HepG2 (cell line): Measurements from ENCODE around the gene GNMT. TPM values are rescaled to one million over a fixed set of nuclear protein-coding genes. Genes with fewer than 3 reads are reported as not detected.

Source experiments
- ARID5B ChIP-seq: IDR thresholded peaks from 2 replicates; pipeline ENCODE4 v1.4.0; 2020; ENCODE audit warnings: mild to moderate bottlenecking, missing genetic modification reagents
- HNF4A ChIP-seq: sonication (generic); formaldehyde crosslinking; IDR thresholded peaks from 2 replicates; pipeline ENCODE4 v1.4.0; 2020; ENCODE audit warnings: missing genetic modification reagents
- MXD3 ChIP-seq: IDR thresholded peaks from 2 replicates; pipeline ENCODE4 v1.6.1; 2016; ENCODE audit warnings: mild to moderate bottlenecking, missing biosample characterization, missing genetic modification reagents
- NR2F1 ChIP-seq, 2 experiments: fragments of 450-650 bp in 1 of 2; formaldehyde crosslinking in 1 of 2; IDR thresholded peaks; 2 replicates each; pipeline versions ENCODE4 v1.5.0 to v1.6.1; 2016 to 2020; ENCODE audit warnings: mild to moderate bottlenecking in 1 of 2, missing compliant biosample characterization in 1 of 2, missing genetic modification reagents in 1 of 2, moderate library complexity in 1 of 2
- NR2F2 ChIP-seq: IDR thresholded peaks from 2 replicates; pipeline ENCODE4 v1.6.1; 2012; ENCODE audit warnings: low read depth, inconsistent platforms, borderline replicate concordance
- STAT5B ChIP-seq: sonication (generic); formaldehyde crosslinking; IDR thresholded peaks from 2 replicates; pipeline ENCODE4 v1.4.0; 2020; ENCODE audit warnings: missing genetic modification reagents
- ZNF296 ChIP-seq: sonication (generic); formaldehyde crosslinking; conservative IDR thresholded peaks from 2 replicates; pipeline ENCODE4 v1.5.0; 2020; ENCODE audit warnings: mild to moderate bottlenecking, missing genetic modification reagents
- ZNF572 ChIP-seq: sonication (generic); formaldehyde crosslinking; IDR thresholded peaks from 2 replicates; pipeline ENCODE4 v1.5.1; 2020; ENCODE audit warnings: mild to moderate bottlenecking, missing genetic modification reagents
- ZNF713 ChIP-seq: sonication (generic); formaldehyde crosslinking; IDR thresholded peaks from 2 replicates; pipeline ENCODE4 v1.4.0; 2020; ENCODE audit warnings: mild to moderate bottlenecking, missing genetic modification reagents
- ZSCAN30 ChIP-seq: sonication (generic); formaldehyde crosslinking; IDR thresholded peaks from 2 replicates; pipeline ENCODE4 v1.5.0; 2020; ENCODE audit warnings: mild to moderate bottlenecking, missing genetic modification reagents
- polyA plus RNA-seq, 8 experiments: library from polyadenylated mRNA; depleted of rRNA in 3 of 8; stranded (reverse) in 7 of 8; unstranded in 1 of 8; fragments of >200 nt; fragmentation: Illumina TruSeq in 4 of 8; extraction: Trizol in 4 of 8; gene quantifications; 2 replicates each; pipeline versions ENCODE4 v1.2.1 to v1.2.3, GENCODE V29; 2011 to 2016; ENCODE audit warnings: low read depth in 4 of 8, missing spikeins in 1 of 8, mixed read lengths in 1 of 8; ENCODE audit not compliant: insufficient read depth in 1 of 8
- total RNA-seq, 5 experiments: library from RNA; depleted of rRNA; stranded (reverse); fragments of >200 nt; fragmentation: Illumina TruSeq; extraction: Trizol; gene quantifications; 2 replicates each; pipeline ENCODE4 v1.2.3, GENCODE V29; 2016; ENCODE audit warnings: low read depth in 1 of 5
- TF ChIP-seq, protein P1 (sequence below): sonication (generic); formaldehyde crosslinking; IDR thresholded peaks from 2 replicates; pipeline ENCODE4 v1.4.0; 2020; ENCODE audit warnings: low read depth, mild to moderate bottlenecking, missing genetic modification reagents
- TF ChIP-seq, protein P2 (sequence below): sonication (generic); formaldehyde crosslinking; IDR thresholded peaks from 2 replicates; pipeline ENCODE4 v1.8.1; 2023; ENCODE audit warnings: missing genetic modification reagents, inconsistent platforms, borderline replicate concordance
- TF ChIP-seq, protein P3 (sequence below): sonication (generic); formaldehyde crosslinking; IDR thresholded peaks from 2 replicates; pipeline ENCODE4 v1.8.1; 2023; ENCODE audit warnings: mild to moderate bottlenecking, missing genetic modification reagents
- TF ChIP-seq, protein P4 (sequence below): IDR thresholded peaks from 2 replicates; pipeline ENCODE4 v1.6.1; 2016; ENCODE audit warnings: low read depth
- TF ChIP-seq, protein P5 (sequence below): sonication (generic); formaldehyde crosslinking; conservative IDR thresholded peaks from 2 replicates; pipeline ENCODE4 v1.8.1; 2023; ENCODE audit warnings: missing genetic modification reagents

GNMT gene
- total and polyA plus RNA-seq, 2 of the 13 experiments (the other 11 are each of a cell fraction or from before 2014, with no cell fraction given), result 2.8 to 7.0 TPM

GRCh38 chr6:42960243-42961019 lies at the start of gene GNMT (continued):
- TF ChIP-seq, protein P1, sequence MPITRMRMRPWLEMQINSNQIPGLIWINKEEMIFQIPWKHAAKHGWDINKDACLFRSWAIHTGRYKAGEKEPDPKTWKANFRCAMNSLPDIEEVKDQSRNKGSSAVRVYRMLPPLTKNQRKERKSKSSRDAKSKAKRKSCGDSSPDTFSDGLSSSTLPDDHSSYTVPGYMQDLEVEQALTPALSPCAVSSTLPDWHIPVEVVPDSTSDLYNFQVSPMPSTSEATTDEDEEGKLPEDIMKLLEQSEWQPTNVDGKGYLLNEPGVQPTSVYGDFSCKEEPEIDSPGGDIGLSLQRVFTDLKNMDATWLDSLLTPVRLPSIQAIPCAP (CRISPR knock-in tag), result no peak
- TF ChIP-seq NR2F2, result no peak
- peak; percentile 60; the same call in 1 of the 2 replicates for TF ChIP-seq ARID5B
- no peak; the same call in 1 of the 2 replicates for TF ChIP-seq HNF4A
- TF ChIP-seq, protein P2, sequence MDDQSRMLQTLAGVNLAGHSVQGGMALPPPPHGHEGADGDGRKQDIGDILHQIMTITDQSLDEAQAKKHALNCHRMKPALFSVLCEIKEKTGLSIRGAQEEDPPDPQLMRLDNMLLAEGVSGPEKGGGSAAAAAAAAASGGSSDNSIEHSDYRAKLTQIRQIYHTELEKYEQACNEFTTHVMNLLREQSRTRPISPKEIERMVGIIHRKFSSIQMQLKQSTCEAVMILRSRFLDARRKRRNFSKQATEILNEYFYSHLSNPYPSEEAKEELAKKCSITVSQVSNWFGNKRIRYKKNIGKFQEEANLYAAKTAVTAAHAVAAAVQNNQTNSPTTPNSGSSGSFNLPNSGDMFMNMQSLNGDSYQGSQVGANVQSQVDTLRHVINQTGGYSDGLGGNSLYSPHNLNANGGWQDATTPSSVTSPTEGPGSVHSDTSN (CRISPR knock-in tag), result no peak
- TF ChIP-seq ZNF572 (CRISPR knock-in tag), result no peak
- TF ChIP-seq, protein P3, sequence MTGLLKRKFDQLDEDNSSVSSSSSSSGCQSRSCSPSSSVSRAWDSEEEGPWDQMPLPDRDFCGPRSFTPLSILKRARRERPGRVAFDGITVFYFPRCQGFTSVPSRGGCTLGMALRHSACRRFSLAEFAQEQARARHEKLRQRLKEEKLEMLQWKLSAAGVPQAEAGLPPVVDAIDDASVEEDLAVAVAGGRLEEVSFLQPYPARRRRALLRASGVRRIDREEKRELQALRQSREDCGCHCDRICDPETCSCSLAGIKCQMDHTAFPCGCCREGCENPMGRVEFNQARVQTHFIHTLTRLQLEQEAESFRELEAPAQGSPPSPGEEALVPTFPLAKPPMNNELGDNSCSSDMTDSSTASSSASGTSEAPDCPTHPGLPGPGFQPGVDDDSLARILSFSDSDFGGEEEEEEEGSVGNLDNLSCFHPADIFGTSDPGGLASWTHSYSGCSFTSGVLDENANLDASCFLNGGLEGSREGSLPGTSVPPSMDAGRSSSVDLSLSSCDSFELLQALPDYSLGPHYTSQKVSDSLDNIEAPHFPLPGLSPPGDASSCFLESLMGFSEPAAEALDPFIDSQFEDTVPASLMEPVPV, result peak; percentile 73; the same call in 1 of the 2 replicates
- TF ChIP-seq, protein P4, sequence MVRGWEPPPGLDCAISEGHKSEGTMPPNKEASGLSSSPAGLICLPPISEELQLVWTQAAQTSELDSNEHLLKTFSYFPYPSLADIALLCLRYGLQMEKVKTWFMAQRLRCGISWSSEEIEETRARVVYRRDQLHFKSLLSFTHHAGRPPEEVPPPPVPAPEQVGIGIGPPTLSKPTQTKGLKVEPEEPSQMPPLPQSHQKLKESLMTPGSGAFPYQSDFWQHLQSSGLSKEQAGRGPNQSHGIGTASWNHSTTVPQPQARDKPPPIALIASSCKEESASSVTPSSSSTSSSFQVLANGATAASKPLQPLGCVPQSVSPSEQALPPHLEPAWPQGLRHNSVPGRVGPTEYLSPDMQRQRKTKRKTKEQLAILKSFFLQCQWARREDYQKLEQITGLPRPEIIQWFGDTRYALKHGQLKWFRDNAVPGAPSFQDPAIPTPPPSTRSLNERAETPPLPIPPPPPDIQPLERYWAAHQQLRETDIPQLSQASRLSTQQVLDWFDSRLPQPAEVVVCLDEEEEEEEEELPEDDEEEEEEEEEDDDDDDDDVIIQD, result no peak
- peak; percentile 53; the same call in 1 of the 2 replicates for TF ChIP-seq MXD3 (CRISPR knock-in tag)
- no peak for TF ChIP-seq ZNF296 (CRISPR knock-in tag)
- 0 out of 2 replicates have a peak, but pooled peaks have one; percentile 63 for TF ChIP-seq ZNF713
- TF ChIP-seq ZSCAN30 (CRISPR knock-in tag), result no peak
- TF ChIP-seq STAT5B (CRISPR knock-in tag), result no peak
- TF ChIP-seq, protein P5, sequence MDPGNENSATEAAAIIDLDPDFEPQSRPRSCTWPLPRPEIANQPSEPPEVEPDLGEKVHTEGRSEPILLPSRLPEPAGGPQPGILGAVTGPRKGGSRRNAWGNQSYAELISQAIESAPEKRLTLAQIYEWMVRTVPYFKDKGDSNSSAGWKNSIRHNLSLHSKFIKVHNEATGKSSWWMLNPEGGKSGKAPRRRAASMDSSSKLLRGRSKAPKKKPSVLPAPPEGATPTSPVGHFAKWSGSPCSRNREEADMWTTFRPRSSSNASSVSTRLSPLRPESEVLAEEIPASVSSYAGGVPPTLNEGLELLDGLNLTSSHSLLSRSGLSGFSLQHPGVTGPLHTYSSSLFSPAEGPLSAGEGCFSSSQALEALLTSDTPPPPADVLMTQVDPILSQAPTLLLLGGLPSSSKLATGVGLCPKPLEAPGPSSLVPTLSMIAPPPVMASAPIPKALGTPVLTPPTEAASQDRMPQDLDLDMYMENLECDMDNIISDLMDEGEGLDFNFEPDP, result no peak
- TF ChIP-seq NR2F1 (CRISPR knock-in tag; IDR thresholded peaks at IDR 0.05), result no peak
